ENCODE data around the gene NSF. TPM values are rescaled to one million over a fixed set of nuclear protein-coding genes. Genes with fewer than 3 reads are reported as not detected.
"Not testable (repeated sequence)": the region's sequence is repeated elsewhere in the genome, so short reads cannot be mapped to it uniquely, and the experiment has no call there.

The NSF gene
- total and polyA plus RNA-seq, 2 donors (not counting 1 experiment from before 2014, with no cell fraction given), result 65.5 to 66.7 TPM

DNA sequence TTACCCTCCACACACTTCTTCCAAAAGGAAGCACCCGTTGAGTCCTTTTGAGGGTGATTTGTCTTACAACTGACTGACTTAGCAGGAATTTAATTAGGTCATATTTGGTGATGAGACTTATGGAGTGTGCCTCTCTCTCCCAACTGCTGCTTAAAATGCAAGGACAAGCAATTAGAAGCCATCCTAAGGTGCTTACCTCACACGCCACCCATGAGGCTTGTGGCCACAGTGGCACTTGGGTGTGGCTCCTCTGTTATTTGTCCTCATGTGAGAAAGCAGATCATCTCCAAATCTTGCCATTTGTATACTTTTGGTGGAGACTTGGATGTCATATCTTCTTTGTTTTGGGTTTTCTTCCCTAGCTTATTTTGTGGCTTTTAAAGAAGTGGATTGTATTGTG, 166.4 kb downstream of the NSF start:
- TF ChIP-seq EZH2 (IDR thresholded peaks at IDR 0.05; ENCODE audit: low read length, missing control alignments), result no peak
- TF ChIP-seq, protein P1, sequence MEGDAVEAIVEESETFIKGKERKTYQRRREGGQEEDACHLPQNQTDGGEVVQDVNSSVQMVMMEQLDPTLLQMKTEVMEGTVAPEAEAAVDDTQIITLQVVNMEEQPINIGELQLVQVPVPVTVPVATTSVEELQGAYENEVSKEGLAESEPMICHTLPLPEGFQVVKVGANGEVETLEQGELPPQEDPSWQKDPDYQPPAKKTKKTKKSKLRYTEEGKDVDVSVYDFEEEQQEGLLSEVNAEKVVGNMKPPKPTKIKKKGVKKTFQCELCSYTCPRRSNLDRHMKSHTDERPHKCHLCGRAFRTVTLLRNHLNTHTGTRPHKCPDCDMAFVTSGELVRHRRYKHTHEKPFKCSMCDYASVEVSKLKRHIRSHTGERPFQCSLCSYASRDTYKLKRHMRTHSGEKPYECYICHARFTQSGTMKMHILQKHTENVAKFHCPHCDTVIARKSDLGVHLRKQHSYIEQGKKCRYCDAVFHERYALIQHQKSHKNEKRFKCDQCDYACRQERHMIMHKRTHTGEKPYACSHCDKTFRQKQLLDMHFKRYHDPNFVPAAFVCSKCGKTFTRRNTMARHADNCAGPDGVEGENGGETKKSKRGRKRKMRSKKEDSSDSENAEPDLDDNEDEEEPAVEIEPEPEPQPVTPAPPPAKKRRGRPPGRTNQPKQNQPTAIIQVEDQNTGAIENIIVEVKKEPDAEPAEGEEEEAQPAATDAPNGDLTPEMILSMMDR (conservative IDR thresholded peaks at IDR 0.05 in 1 of 2, IDR thresholded peaks at IDR 0.05 in 1 of 2; ENCODE audit: low read depth in 1 of 2, low read length in 2 of 2), result no peak
- no peak for DNase-seq (ENCODE audit: low read depth in 2 of 2)

DNA sequence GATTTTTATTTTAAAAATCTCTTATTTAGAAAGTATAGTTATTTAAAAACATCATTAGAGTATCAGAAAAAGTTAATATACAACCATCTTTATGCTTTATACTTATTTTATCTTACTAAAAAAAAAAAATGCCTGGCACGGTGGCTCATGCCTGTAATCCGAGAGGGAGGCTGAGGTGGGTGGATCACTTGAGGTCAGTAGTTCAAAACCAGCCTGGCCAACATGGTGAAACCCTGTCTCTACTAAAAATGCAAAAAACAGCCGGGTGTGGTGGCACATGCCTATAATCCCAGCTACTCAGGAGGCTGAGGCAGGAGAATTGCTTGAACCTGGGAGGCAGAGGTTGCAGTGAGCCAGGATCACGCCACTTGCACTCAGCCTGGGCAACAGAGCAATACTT, 167.1 kb downstream of the NSF start:
- H3K4me2 ChIP-seq (ENCODE audit: extremely low read depth, insufficient read depth, low read length); H2AFZ ChIP-seq (ENCODE audit: low read length): not testable (repeated sequence)

More for the DNA sequence above, 166.4 kb downstream of the NSF start:
- Histone ChIP-seq H3K9me3 (ENCODE audit: control insufficient read depth, insufficient read depth, low read depth, low read length) (no peaks in the 10 kb centered on the region), H4K20me1 (ENCODE audit: control insufficient read depth, extremely low read depth, insufficient read depth, low read length) (no peaks in the 10 kb centered on the region), H3K4me1 (ENCODE audit: control insufficient read depth, extremely low read depth, insufficient read depth, low read length) (no peaks in the 10 kb centered on the region), H3K79me2 (ENCODE audit: control insufficient read depth, insufficient read depth, low read length) (no peaks in the 10 kb centered on the region), H3K4me3 (replicated peaks in 1 of 4; ENCODE audit: control extremely low read depth in 1 of 4, insufficient read depth in 1 of 4, low read depth in 3 of 4, low read length in 4 of 4) (no peak overlapping the region), H3K36me3 (ENCODE audit: control insufficient read depth, insufficient read depth, low read length) (no peaks in the 10 kb centered on the region), H3K9ac (ENCODE audit: insufficient read depth, low read length) (no peak overlapping the region), H3K27me3 (ENCODE audit: control insufficient read depth, insufficient read depth, low read length) (no peaks in the 10 kb centered on the region), H3K4me2 (ENCODE audit: extremely low read depth, insufficient read depth, low read length) (no peak overlapping the region), H2AFZ (ENCODE audit: low read length) (no peak overlapping the region), H3K27ac (ENCODE audit: insufficient read depth, low read length) (no peak overlapping the region)

DNA sequence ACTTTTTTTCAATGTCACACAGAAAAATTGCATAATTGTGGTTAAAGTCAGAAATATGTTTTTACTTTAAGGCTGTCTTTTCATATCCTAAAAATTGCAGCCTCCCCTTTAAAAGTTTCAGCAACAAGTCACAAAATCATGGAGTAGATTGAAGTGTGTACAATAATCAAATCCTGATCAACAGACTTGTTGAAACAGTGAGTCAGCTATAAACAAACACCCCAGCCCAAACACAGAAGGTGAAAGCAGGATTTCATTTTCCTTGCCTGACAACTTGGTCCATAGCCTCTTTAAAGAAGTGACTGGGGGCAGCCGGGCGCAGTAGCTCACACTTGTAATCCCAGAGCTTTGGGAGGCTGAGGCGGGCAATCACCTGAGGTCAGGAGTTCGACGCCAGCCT, 168.1 kb downstream of the NSF start:
- no peak overlapping the region for H3K27ac ChIP-seq (ENCODE audit: insufficient read depth, low read length)
- H2AFZ ChIP-seq (ENCODE audit: low read length), result no peak overlapping the region
- no peaks in the 10 kb centered on the region for H4K20me1 ChIP-seq (ENCODE audit: control insufficient read depth, extremely low read depth, insufficient read depth, low read length)
- H3K27me3 ChIP-seq (ENCODE audit: control insufficient read depth, insufficient read depth, low read length), result no peaks in the 10 kb centered on the region
- no peaks in the 10 kb centered on the region for H3K79me2 ChIP-seq (ENCODE audit: control insufficient read depth, insufficient read depth, low read length)
- no peaks in the 10 kb centered on the region for H3K9me3 ChIP-seq (ENCODE audit: control insufficient read depth, insufficient read depth, low read depth, low read length)
- H3K36me3 ChIP-seq (ENCODE audit: control insufficient read depth, insufficient read depth, low read length), result no peaks in the 10 kb centered on the region
- no peak for TF ChIP-seq EZH2 (IDR thresholded peaks at IDR 0.05; ENCODE audit: low read length, missing control alignments)
- TF ChIP-seq, protein P1 (conservative IDR thresholded peaks at IDR 0.05 in 1 of 2, IDR thresholded peaks at IDR 0.05 in 1 of 2; ENCODE audit: low read depth in 1 of 2, low read length in 2 of 2), result no peak
- H3K4me1 ChIP-seq (ENCODE audit: control insufficient read depth, extremely low read depth, insufficient read depth, low read length), result no peaks in the 10 kb centered on the region
- no peak overlapping the region for H3K9ac ChIP-seq (ENCODE audit: insufficient read depth, low read length)
- no peak overlapping the region for H3K4me3 ChIP-seq (replicated peaks in 1 of 4; ENCODE audit: control extremely low read depth in 1 of 4, insufficient read depth in 1 of 4, low read depth in 3 of 4, low read length in 4 of 4)
- no peak overlapping the region for H3K4me2 ChIP-seq (ENCODE audit: extremely low read depth, insufficient read depth, low read length)
- no peak for DNase-seq (ENCODE audit: low read depth in 2 of 2)

More for the DNA sequence above, 167.1 kb downstream of the NSF start:
- not testable (repeated sequence) for H3K9ac ChIP-seq (ENCODE audit: insufficient read depth, low read length); H3K27me3 ChIP-seq (ENCODE audit: control insufficient read depth, insufficient read depth, low read length); H3K79me2 ChIP-seq (ENCODE audit: control insufficient read depth, insufficient read depth, low read length); H3K9me3 ChIP-seq (ENCODE audit: control insufficient read depth, insufficient read depth, low read depth, low read length); H3K27ac ChIP-seq (ENCODE audit: insufficient read depth, low read length); DNase-seq (ENCODE audit: low read depth in 2 of 2); H4K20me1 ChIP-seq (ENCODE audit: control insufficient read depth, extremely low read depth, insufficient read depth, low read length); H3K4me3 ChIP-seq (replicated peaks in 1 of 4; ENCODE audit: control extremely low read depth in 1 of 4, insufficient read depth in 1 of 4, low read depth in 3 of 4, low read length in 4 of 4); H3K4me1 ChIP-seq (ENCODE audit: control insufficient read depth, extremely low read depth, insufficient read depth, low read length); H3K36me3 ChIP-seq (ENCODE audit: control insufficient read depth, insufficient read depth, low read length)
